22Rv1 (cell line): ENCODE data around the gene IQGAP2.

Experiments
- ZFX ChIP-seq: fragments of 450-650 bp; IDR thresholded peaks from 2 replicates; pipeline ENCODE4 v1.6.1; 2017; ENCODE audit warnings: antibody characterized with exemption, borderline replicate concordance
- TF ChIP-seq, protein P1 (sequence below): fragments of 450-650 bp; IDR thresholded peaks from 2 replicates; pipeline ENCODE4 v1.5.1; 2017; ENCODE audit warnings: mild to moderate bottlenecking

DNA sequence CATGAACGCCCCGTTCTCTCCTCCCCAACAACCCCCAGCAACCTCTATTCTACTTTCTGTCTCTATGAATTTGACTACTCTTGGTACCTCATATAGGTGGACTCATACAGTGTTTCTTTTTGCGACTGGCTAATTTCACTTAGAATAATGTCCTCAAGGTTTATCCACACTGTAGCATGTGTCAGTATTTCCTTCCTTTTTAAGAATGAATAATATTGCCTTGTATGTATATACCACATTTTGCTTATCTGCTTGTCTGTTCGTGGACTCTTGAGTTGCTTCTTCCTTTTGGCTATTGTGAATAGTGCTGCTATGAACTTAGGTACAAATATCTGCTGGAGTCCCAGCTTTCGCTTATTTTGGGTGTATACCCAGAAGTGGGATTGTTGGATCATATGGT, 42.7 kb downstream of the IQGAP2 start:
- TF ChIP-seq, protein P1, sequence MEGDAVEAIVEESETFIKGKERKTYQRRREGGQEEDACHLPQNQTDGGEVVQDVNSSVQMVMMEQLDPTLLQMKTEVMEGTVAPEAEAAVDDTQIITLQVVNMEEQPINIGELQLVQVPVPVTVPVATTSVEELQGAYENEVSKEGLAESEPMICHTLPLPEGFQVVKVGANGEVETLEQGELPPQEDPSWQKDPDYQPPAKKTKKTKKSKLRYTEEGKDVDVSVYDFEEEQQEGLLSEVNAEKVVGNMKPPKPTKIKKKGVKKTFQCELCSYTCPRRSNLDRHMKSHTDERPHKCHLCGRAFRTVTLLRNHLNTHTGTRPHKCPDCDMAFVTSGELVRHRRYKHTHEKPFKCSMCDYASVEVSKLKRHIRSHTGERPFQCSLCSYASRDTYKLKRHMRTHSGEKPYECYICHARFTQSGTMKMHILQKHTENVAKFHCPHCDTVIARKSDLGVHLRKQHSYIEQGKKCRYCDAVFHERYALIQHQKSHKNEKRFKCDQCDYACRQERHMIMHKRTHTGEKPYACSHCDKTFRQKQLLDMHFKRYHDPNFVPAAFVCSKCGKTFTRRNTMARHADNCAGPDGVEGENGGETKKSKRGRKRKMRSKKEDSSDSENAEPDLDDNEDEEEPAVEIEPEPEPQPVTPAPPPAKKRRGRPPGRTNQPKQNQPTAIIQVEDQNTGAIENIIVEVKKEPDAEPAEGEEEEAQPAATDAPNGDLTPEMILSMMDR = no peak
- no peak for TF ChIP-seq ZFX
